C4-2B (cell line): ENCODE results near the gene NRN1.

ENCODE experiments used
- ZFX ChIP-seq: fragments of 450-650 bp; IDR thresholded peaks from 2 replicates; pipeline ENCODE4 v1.6.1; 2017
- TF ChIP-seq, protein P1 (sequence below): fragments of 450-650 bp; conservative IDR thresholded peaks from 2 replicates; pipeline ENCODE4 v1.5.1; 2017; ENCODE audit warnings: mild to moderate bottlenecking

DNA sequence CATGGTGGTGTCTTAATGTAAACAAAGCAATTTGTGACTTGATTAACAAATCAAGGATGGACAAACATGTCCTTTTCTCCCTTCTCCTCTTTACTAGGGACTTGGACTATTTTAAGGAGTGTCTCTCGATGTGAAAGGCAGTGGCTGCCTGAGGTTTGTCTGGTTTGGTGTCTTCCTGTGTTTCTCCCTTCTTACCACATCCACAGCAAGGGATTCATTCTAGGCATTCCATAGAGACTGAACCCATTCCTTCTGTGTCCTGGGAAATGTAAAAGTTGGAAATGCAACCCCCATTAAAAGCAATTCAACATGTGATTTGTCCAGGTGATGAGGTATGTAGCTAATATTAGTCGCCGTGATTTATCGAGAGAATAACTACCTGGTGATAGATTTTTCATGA is 15.9 kb downstream of the NRN1 start:
- TF ChIP-seq, protein P1, sequence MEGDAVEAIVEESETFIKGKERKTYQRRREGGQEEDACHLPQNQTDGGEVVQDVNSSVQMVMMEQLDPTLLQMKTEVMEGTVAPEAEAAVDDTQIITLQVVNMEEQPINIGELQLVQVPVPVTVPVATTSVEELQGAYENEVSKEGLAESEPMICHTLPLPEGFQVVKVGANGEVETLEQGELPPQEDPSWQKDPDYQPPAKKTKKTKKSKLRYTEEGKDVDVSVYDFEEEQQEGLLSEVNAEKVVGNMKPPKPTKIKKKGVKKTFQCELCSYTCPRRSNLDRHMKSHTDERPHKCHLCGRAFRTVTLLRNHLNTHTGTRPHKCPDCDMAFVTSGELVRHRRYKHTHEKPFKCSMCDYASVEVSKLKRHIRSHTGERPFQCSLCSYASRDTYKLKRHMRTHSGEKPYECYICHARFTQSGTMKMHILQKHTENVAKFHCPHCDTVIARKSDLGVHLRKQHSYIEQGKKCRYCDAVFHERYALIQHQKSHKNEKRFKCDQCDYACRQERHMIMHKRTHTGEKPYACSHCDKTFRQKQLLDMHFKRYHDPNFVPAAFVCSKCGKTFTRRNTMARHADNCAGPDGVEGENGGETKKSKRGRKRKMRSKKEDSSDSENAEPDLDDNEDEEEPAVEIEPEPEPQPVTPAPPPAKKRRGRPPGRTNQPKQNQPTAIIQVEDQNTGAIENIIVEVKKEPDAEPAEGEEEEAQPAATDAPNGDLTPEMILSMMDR, result no peak
- no peak for TF ChIP-seq ZFX
